CD8-positive, alpha-beta memory T cell (primary cell): ENCODE results near the gene RAB33B. TPM values are rescaled to one million over a fixed set of nuclear protein-coding genes. Genes with fewer than 3 reads are reported as not detected.

Experiments
- CTCF ChIA-PET: fragments of 350-600 bp; sonication (Branson Sonifier 250); formaldehyde crosslinking; loops from one replicate; lab custom pipeline; 2021; ENCODE audit warnings: antibody characterized with exemption; lab: Charles Lee
- POLR2A ChIA-PET: fragments of 350-600 bp; sonication (Branson Sonifier 250); formaldehyde crosslinking; loops from one replicate; lab custom pipeline; 2021; ENCODE audit warnings: antibody characterized with exemption; lab: Charles Lee
- DNase-seq, 5 donors: peaks; one replicate each; pipeline versions ENCODE4 v3.0.0 to v3.0.0-alpha.2; 2020 to 2022; ENCODE audit warnings: mixed read lengths in 1 of 5
- H3K27ac ChIP-seq: one replicate; pipeline ENCODE4 v1.7.0; 2013; ENCODE audit warnings: low read depth, mild to moderate bottlenecking, low read length, moderate library complexity
- H3K27me3 ChIP-seq: 2 replicates; pipeline ENCODE4 v1.7.0; 2013; ENCODE audit warnings: low read length, mild to moderate bottlenecking; ENCODE audit not compliant: insufficient read depth, poor library complexity, severe bottlenecking
- H3K36me3 ChIP-seq: 2 replicates; pipeline ENCODE4 v1.7.0; 2013; ENCODE audit warnings: mild to moderate bottlenecking, low read length, moderate library complexity; ENCODE audit not compliant: insufficient read depth
- H3K4me1 ChIP-seq: 2 replicates; pipeline ENCODE4 v1.7.0; 2013; ENCODE audit warnings: mild to moderate bottlenecking, low read length, moderate library complexity; ENCODE audit not compliant: insufficient read depth
- H3K4me3 ChIP-seq: 2 replicates; pipeline ENCODE4 v1.7.0; 2013; ENCODE audit warnings: mild to moderate bottlenecking, low read length
- H3K9me3 ChIP-seq: 2 replicates; pipeline ENCODE4 v1.7.0; 2013; ENCODE audit warnings: mild to moderate bottlenecking, low read length
- H3K27ac Mint-ChIP-seq, 8 donors: one replicate each; pipeline ENCODE4 v1.8.0; 2020 to 2021; ENCODE audit warnings: mixed read lengths in 8 of 8, mild to moderate bottlenecking in 6 of 8, inconsistent platforms in 3 of 8, moderate library complexity in 3 of 8
- H3K27me3 Mint-ChIP-seq, 2 donors: one replicate each; pipeline ENCODE4 v1.8.0; 2020 to 2021; ENCODE audit warnings: mixed read lengths in 2 of 2, mild to moderate bottlenecking in 1 of 2, moderate library complexity in 1 of 2
- H3K36me3 Mint-ChIP-seq, 3 donors: one replicate each; pipeline ENCODE4 v1.8.0; 2020 to 2021; ENCODE audit warnings: mixed read lengths in 3 of 3, inconsistent platforms in 1 of 3, mild to moderate bottlenecking in 1 of 3
- H3K4me1 Mint-ChIP-seq, 3 donors: one replicate each; pipeline ENCODE4 v1.8.0; 2020 to 2021; ENCODE audit warnings: mixed read lengths in 3 of 3, inconsistent platforms in 1 of 3, mild to moderate bottlenecking in 1 of 3
- H3K4me3 Mint-ChIP-seq, 7 donors: one replicate each; pipeline ENCODE4 v1.8.0; 2020 to 2021; ENCODE audit warnings: mixed read lengths in 7 of 7, mild to moderate bottlenecking in 6 of 7, moderate library complexity in 4 of 7, inconsistent platforms in 2 of 7
- H3K9me3 Mint-ChIP-seq, 5 donors: one replicate each; pipeline ENCODE4 v1.8.0; 2020 to 2022; ENCODE audit warnings: mixed read lengths in 5 of 5, mild to moderate bottlenecking in 3 of 5, moderate library complexity in 2 of 5, inconsistent platforms in 1 of 5
- polyA plus RNA-seq: library from polyadenylated mRNA; unstranded; fragments of 300-500 nt; fragmentation: Illumina TruSeq; gene quantifications from one replicate; pipeline ENCODE4 v1.2.3, GENCODE V29; 2021
- total RNA-seq, 2 experiments: library from RNA; stranded (reverse); gene quantifications; one replicate each; pipeline ENCODE4 v1.2.3, GENCODE V29; 2021

The RAB33B gene
- total and polyA plus RNA-seq, 3 experiments from 2014 or later: 5.6 to 8.4 (median 6.2) TPM

DNA sequence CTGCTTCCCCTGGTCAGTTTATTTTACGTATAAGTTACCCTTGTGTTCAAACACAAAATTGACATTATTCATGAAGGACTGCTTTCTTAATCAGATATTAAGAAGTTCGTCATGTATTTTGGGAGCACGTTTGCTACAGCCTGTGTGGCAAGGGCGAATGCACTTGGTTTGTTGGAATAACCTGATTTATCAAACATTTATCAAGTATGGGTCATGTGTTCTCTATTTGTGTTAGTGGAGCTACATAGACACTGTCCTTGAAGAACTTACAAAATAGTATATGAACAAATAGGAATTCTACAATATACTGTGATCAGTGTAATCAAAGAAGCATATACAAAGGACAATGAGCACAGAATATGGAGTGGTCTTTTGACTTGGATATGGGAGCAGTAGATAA, 22.4 kb downstream of the RAB33B start:
- Histone ChIP-seq H3K9me3 (no peaks in the 10 kb centered on the region), H3K36me3 (peaks cover 4% of the 10 kb centered on the region), H3K27me3 (no peaks in the 10 kb centered on the region), H3K27ac (no peak overlapping the region), H3K4me3 (no peak overlapping the region), H3K4me1 (no peaks in the 10 kb centered on the region)
- H3K9me3 Mint-ChIP-seq: peaks cover 0 to 8% (median 3%) of the 10 kb centered on the region in 5 donors
- ChIA-PET POLR2A (no interaction called here), CTCF (no interaction called here)
- H3K4me1 Mint-ChIP-seq: peaks cover 3 to 7% (median 7%) of the 10 kb centered on the region in 3 donors
- H3K27ac Mint-ChIP-seq: peak overlapping the region in 2 of 8 donors; percentile 38 to 69
- no peak for DNase-seq
- H3K27me3 Mint-ChIP-seq: no peaks in the 10 kb centered on the region
- no peak overlapping the region for H3K4me3 Mint-ChIP-seq
- peaks cover 15 to 32% (median 25%) of the 10 kb centered on the region in 3 donors for H3K36me3 Mint-ChIP-seq

DNA sequence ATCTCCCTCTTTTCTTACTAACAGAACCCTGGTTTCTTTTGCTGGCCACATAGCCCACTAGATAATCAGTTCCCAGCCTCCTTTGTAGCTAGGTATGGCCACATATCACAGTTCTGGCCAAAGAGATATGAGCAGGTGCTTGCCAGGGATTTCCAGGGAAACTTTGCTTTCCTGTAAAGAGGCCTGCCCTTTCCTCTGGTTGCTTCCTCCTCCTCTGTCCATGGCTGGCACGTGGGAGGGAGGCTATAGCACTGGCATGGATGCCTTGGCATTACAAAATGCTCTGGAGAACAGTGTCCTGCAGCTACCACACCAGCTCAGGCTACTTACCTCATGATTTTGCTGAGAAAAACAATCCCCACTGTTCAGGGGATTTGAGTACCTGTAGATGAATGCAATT, 27.5 kb downstream of the RAB33B start:
- Histone ChIP-seq H3K4me1 (no peaks in the 10 kb centered on the region), H3K9me3 (no peaks in the 10 kb centered on the region), H3K36me3 (no peaks in the 10 kb centered on the region), H3K27me3 (no peaks in the 10 kb centered on the region), H3K27ac (no peak overlapping the region), H3K4me3 (no peak overlapping the region)
- peaks cover 0 to 5% (median 5%) of the 10 kb centered on the region in 3 donors for H3K36me3 Mint-ChIP-seq
- POLR2A ChIA-PET: no interaction called here
- no peak for DNase-seq
- no peak overlapping the region for H3K27ac Mint-ChIP-seq
- CTCF ChIA-PET: no interaction called here
- H3K4me1 Mint-ChIP-seq: no peaks in the 10 kb centered on the region
- H3K9me3 Mint-ChIP-seq: no peaks in the 10 kb centered on the region
- H3K27me3 Mint-ChIP-seq: no peaks in the 10 kb centered on the region
- no peak overlapping the region for H3K4me3 Mint-ChIP-seq

- Histone ChIP-seq H3K4me3 (no peak overlapping the region), H3K36me3 (no peaks in the 10 kb centered on the region), H3K9me3 (no peaks in the 10 kb centered on the region), H3K27me3 (no peaks in the 10 kb centered on the region), H3K27ac (no peak overlapping the region), H3K4me1 (no peaks in the 10 kb centered on the region)
- peaks cover 0 to 2% (median 1%) of the 10 kb centered on the region in 3 donors for H3K36me3 Mint-ChIP-seq
- no peak overlapping the region for H3K4me3 Mint-ChIP-seq
- H3K4me1 Mint-ChIP-seq: no peaks in the 10 kb centered on the region
- no peaks in the 10 kb centered on the region for H3K9me3 Mint-ChIP-seq
- no peaks in the 10 kb centered on the region for H3K27me3 Mint-ChIP-seq
- ChIA-PET POLR2A (no interaction called here), CTCF (interaction anchor here (1.6 kb wide), 1 partner anchor 39 kb away, joined by 4 read pairs; no protein-coding TSS in a partner anchor)
- no peak for DNase-seq
- peak overlapping the region in 1 of 8 donors; percentile 52 for H3K27ac Mint-ChIP-seq
These were observed 29.1 kb downstream of the RAB33B start for GRCh38 chr4:139483000-139483399.

DNA sequence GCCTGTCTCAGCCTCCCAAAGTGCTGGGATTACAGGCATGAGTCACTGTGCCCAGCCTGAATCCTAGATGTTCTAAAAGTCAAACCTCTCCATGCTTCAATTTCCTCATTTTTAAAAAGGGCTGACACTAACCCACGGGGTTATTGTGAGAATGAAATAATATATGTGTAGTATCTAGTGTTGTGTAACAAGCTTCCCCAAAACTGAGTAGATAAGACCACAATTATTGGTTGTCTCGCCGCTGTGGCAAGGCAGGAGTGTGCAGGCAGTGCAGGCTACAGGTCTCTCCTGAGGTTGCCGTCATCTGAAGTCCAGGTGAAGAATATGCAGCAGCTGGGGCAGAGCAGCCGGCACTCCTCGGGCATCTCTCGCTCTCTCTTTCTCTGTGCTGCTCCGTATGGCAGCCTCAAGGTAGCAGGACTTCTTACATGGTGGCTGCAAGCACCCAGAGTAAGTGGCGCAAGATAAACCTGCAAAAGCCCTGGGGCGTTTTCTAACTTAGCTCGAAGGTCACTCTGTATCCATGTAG, 30.9 kb downstream of the RAB33B start:
- Histone ChIP-seq H3K27me3 (no peaks in the 10 kb centered on the region), H3K27ac (no peak overlapping the region), H3K9me3 (no peaks in the 10 kb centered on the region), H3K36me3 (no peaks in the 10 kb centered on the region), H3K4me3 (no peak overlapping the region), H3K4me1 (no peaks in the 10 kb centered on the region)
- Mint-ChIP-seq H3K4me3 (no peak overlapping the region), H3K9me3 (no peaks in the 10 kb centered on the region), H3K27me3 (no peaks in the 10 kb centered on the region), H3K36me3 (no peaks in the 10 kb centered on the region), H3K27ac (peak overlapping the region in 1 of 8 donors; percentile 7), H3K4me1 (no peaks in the 10 kb centered on the region)
- ChIA-PET CTCF (interaction anchor here (1.2 kb wide), 1 partner anchor 14 kb away, joined by 3 read pairs; no protein-coding TSS in a partner anchor), POLR2A (no interaction called here)
- DNase-seq: no peak

DNA sequence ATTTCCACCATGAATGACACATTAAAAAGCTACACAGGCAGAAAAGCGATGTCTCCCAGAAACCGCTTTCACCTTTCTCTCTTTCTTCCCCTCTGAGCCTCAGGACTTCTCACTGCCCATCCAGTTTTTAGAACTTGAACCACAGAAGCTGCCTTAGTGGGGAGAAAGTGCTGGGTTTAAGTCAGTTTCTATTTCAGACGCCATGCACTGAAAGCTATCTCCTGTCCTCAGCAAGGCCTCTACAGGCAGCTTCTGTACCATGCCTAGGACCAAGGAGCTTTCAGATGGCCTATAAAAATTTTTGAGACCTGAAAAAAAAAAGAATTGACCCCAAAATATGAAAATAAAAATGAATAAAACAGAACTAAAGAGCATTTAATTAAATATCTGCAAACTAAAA, 34.5 kb downstream of the RAB33B start:
- ChIA-PET POLR2A (no interaction called here), CTCF (no interaction called here)
- H3K27me3 Mint-ChIP-seq: peaks cover 0 to 3% of the 10 kb centered on the region in 2 donors
- no peak overlapping the region for H3K4me3 Mint-ChIP-seq
- Histone ChIP-seq H3K36me3 (no peaks in the 10 kb centered on the region), H3K9me3 (no peaks in the 10 kb centered on the region), H3K27me3 (no peaks in the 10 kb centered on the region), H3K4me3 (no peak overlapping the region), H3K27ac (no peak overlapping the region), H3K4me1 (no peaks in the 10 kb centered on the region)
- no peaks in the 10 kb centered on the region for H3K4me1 Mint-ChIP-seq
- DNase-seq: no peak
- no peak overlapping the region for H3K27ac Mint-ChIP-seq
- H3K9me3 Mint-ChIP-seq: no peaks in the 10 kb centered on the region
- H3K36me3 Mint-ChIP-seq: no peaks in the 10 kb centered on the region

DNA sequence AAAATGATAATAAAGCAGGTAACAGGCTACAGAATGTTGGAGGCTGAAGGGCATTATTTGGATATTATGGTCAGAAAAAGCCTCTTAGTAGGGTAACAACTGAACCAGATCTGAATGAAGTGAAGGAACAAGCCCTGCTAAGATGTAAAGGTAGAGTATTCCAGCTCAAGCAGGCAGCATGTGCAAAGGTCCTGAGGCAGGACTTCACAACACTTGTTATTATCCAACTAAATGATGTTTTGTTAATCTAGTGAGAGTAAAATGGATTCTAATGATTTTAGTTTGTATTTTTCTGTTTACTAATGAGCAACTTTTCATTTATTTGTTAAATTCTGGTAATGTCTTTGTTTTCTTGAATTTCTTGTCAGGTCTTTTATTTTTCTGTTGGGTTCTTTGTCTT, 35.7 kb downstream of the RAB33B start:
- CTCF ChIA-PET: no interaction called here
- H3K27me3 Mint-ChIP-seq: peaks cover 0 to 8% of the 10 kb centered on the region in 2 donors
- no peaks in the 10 kb centered on the region for H3K36me3 Mint-ChIP-seq
- H3K9me3 ChIP-seq: no peaks in the 10 kb centered on the region
- H3K27ac ChIP-seq: no peak overlapping the region
- H3K4me1 Mint-ChIP-seq: no peaks in the 10 kb centered on the region
- POLR2A ChIA-PET: no interaction called here
- DNase-seq: no peak
- no peaks in the 10 kb centered on the region for H3K4me1 ChIP-seq
- no peaks in the 10 kb centered on the region for H3K27me3 ChIP-seq
- H3K36me3 ChIP-seq: no peaks in the 10 kb centered on the region
- H3K4me3 ChIP-seq: no peak overlapping the region
- H3K27ac Mint-ChIP-seq: no peak overlapping the region
- H3K9me3 Mint-ChIP-seq: no peaks in the 10 kb centered on the region
- H3K4me3 Mint-ChIP-seq: no peak overlapping the region

- H3K4me1 Mint-ChIP-seq: no peaks in the 10 kb centered on the region
- Histone ChIP-seq H3K4me1 (no peaks in the 10 kb centered on the region), H3K27me3 (no peaks in the 10 kb centered on the region), H3K27ac (no peak overlapping the region), H3K9me3 (no peaks in the 10 kb centered on the region), H3K36me3 (no peaks in the 10 kb centered on the region), H3K4me3 (no peak overlapping the region)
- ChIA-PET POLR2A (no interaction called here), CTCF (no interaction called here)
- H3K27me3 Mint-ChIP-seq: peaks cover 0 to 13% of the 10 kb centered on the region in 2 donors
- H3K36me3 Mint-ChIP-seq: no peaks in the 10 kb centered on the region
- no peaks in the 10 kb centered on the region for H3K9me3 Mint-ChIP-seq
- H3K4me3 Mint-ChIP-seq: no peak overlapping the region
- DNase-seq: no peak
- no peak overlapping the region for H3K27ac Mint-ChIP-seq
These were observed 38.5 kb downstream of the RAB33B start for GRCh38 chr4:139492429-139492828.

DNA sequence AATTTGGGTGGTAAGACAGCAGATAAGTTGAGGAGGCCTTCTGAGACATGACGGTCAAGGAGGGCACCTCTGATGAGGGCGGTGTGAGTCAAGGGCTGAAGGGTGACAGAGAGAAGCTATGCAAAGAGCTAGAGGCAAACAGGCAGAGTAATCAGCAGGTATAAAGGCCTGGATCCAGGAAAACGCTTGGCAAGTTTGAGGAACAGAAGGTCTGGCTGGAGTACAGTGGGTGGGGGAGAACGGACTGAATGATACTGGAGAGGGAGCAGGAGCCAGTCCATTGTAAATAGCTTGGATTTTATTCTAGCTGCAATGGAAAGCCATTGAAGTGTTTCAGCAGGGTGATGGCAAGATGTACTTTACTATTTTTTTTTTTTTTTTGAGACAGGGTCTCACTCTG, 39.3 kb downstream of the RAB33B start:
- Histone ChIP-seq H3K27ac (no peak overlapping the region), H3K9me3 (no peaks in the 10 kb centered on the region), H3K4me1 (no peaks in the 10 kb centered on the region), H3K4me3 (no peak overlapping the region), H3K27me3 (no peaks in the 10 kb centered on the region), H3K36me3 (no peaks in the 10 kb centered on the region)
- Mint-ChIP-seq H3K27ac (no peak overlapping the region), H3K36me3 (no peaks in the 10 kb centered on the region), H3K4me1 (peaks cover 0 to 2% (median 1%) of the 10 kb centered on the region in 3 donors), H3K27me3 (peaks cover 0 to 13% of the 10 kb centered on the region in 2 donors), H3K4me3 (no peak overlapping the region), H3K9me3 (no peaks in the 10 kb centered on the region)
- ChIA-PET POLR2A (no interaction called here), CTCF (no interaction called here)
- no peak for DNase-seq
